Measurements from ENCODE around the gene DESI1.
A peak's percentile ranks its signal among the peaks of the same experiment; 100 is the strongest.

DNA sequence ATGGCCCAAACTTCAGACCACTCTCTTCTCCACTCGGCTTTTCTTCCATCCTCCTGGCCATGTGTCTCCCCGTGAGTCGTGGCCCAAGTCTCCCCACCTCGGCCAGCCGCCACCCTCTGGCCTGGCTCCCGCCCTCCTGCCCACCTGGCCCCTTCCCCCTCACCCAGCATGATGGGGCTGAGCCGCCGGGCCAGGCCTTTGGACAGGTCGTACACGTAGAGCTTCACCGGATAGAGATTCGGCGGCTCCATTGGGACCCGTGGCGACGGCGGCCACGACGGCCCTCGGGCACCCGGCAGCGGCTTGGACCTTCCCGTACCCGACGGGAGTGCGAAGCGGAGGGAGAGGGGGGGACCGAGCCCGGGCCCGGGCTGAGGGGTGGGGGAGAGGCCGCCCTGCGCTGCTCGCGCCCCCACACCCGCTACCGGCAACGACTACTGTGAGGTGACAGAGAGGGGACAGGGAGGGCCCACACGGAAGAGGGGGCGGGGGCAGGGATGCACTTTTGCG is at the start of gene DESI1:
- TF ChIP-seq ZNF324 (tag by site-specific recombination; IDR thresholded peaks at IDR 0.05) = peak; percentile 47; the same call in 1 of the 2 replicates
- no peak for TF ChIP-seq TSHZ1 (tag by site-specific recombination; IDR thresholded peaks at IDR 0.05; ENCODE audit: borderline replicate concordance)
- peak; percentile 19; the same call in 1 of the 2 replicates for TF ChIP-seq CTCF (tag by site-specific recombination; IDR thresholded peaks at IDR 0.05)
- TF ChIP-seq ZNF654 (tag by site-specific recombination; IDR thresholded peaks at IDR 0.05; ENCODE audit: low read depth) = no peak
- no peak for TF ChIP-seq ZNF341 (tag by site-specific recombination; IDR thresholded peaks at IDR 0.05; ENCODE audit: low read depth)
- TF ChIP-seq GLI2 (tag by site-specific recombination; IDR thresholded peaks at IDR 0.05; ENCODE audit: borderline replicate concordance, low read depth) = no peak
